ENCODE results near the gene TINCR. TPM values are rescaled to one million over a fixed set of nuclear protein-coding genes. Genes with fewer than 3 reads are reported as not detected.

Gene TINCR
- total and polyA plus RNA-seq, 2 donors (not counting 1 experiment from before 2014, with no cell fraction given) = 0.42 to 0.54 TPM

DNA sequence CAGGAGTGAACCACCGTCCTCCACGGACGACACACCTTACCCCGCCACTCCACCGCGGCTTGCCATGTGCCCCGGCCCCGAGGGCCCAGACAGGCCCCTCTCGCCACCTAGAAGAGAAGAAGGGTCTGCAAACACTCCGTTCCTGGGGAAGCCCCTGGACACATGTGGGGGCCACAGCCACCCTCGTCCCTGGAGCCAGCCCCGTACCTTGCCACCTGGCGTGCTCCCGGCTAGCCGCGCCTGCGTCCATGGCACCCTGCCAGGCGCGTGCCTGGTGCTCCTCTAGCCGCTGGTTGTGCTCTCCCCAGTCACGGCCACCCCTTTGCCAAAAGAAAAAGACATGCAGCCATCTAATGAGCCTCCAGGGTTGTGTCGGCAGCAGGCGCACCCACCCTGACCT lies 19.9 kb upstream of the TINCR start:
- Histone ChIP-seq H3K4me2 (replicated peaks; ENCODE audit: low read depth, low read length, poor library complexity, severe bottlenecking) (no peak overlapping the region), H3K36me3 (replicated peaks in 1 of 2; ENCODE audit: control extremely low read depth in 1 of 2, control insufficient read depth in 1 of 2, extremely low read depth in 1 of 2, insufficient read depth in 2 of 2, low read length in 1 of 2) (peaks cover 0 to 62% of the 10 kb centered on the region in 2 experiments), H3K4me1 (ENCODE audit: control insufficient read depth in 2 of 2, insufficient read depth in 2 of 2, low read length in 2 of 2) (peaks cover 10 to 13% of the 10 kb centered on the region in 2 donors), H3K27me3 (replicated peaks in 1 of 4; ENCODE audit: control extremely low read depth in 1 of 4, control insufficient read depth in 3 of 4, insufficient read depth in 4 of 4, low read length in 3 of 4) (no peaks in the 10 kb centered on the region), H3K79me2 (ENCODE audit: control insufficient read depth, insufficient read depth, low read length) (peaks cover 8% of the 10 kb centered on the region), H3K9me3 (ENCODE audit: control extremely low read depth in 1 of 3, control insufficient read depth in 2 of 3, insufficient read depth in 1 of 3, low read length in 2 of 3) (no peaks in the 10 kb centered on the region), H3K27ac (ENCODE audit: low read length in 2 of 2) (no peak overlapping the region), H2AFZ (ENCODE audit: insufficient read depth, low read depth, low read length, poor library complexity, severe bottlenecking) (no peak overlapping the region), H3K4me3 (ENCODE audit: control extremely low read depth in 1 of 5, extremely low read depth in 1 of 5, insufficient read depth in 1 of 5, low read depth in 2 of 5, low read length in 4 of 5) (no peak overlapping the region), H3K9ac (ENCODE audit: low read length) (no peak overlapping the region), H4K20me1 (ENCODE audit: control insufficient read depth, insufficient read depth, low read length, poor library complexity, severe bottlenecking) (peaks cover 68% of the 10 kb centered on the region)
- H3K27ac Mint-ChIP-seq = no peak overlapping the region
- intact Hi-C loops (cut with micrococcal nuclease) = no loop called here
- H3K4me3 Mint-ChIP-seq = no peak overlapping the region
- H3K27me3 Mint-ChIP-seq = no peaks in the 10 kb centered on the region
- ATAC-seq (ENCODE audit: low read depth) = no peak
- no peak for DNase-seq
- no peaks in the 10 kb centered on the region for H3K9me3 Mint-ChIP-seq (ENCODE audit: insufficient read depth)
- TF ChIP-seq CTCF (IDR thresholded peaks at IDR 0.05) = no peak
- peaks cover 10% of the 10 kb centered on the region for H3K4me1 Mint-ChIP-seq
- 96% methylated on average over 17 of the region's 23 CpGs for WGBS (ENCODE audit: insufficient coverage)
- ChIA-PET POLR2A (no interaction called here), CTCF (interaction anchor here (1.0 kb wide), 1 partner anchor 9 kb away, joined by 4 read pairs; no protein-coding TSS in a partner anchor)

DNA sequence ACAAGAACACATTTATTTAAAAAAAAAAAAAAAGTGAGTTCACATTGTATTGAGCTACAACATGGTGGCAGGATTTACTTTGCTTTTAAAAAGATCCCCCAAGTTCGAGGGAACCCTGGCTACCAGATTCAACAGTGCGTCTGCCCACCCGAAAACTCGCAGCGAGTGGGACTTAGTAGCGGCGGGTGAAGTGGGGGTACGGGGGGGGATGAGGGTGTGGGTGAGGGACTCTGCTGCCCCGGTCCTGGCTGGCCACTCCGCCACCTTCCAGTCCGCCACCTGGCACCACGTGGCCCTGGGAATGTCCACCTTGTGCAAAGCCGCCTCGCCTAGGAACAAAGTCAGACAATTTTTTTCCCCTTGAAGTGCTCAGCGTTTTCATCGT lies 19.3 kb upstream of the TINCR start:
- H3K27ac Mint-ChIP-seq = no peak overlapping the region
- ATAC-seq (ENCODE audit: low read depth) = no peak

More for the DNA sequence above, 19.3 kb upstream of the TINCR start:
- Histone ChIP-seq H3K4me1 (ENCODE audit: control insufficient read depth in 2 of 2, insufficient read depth in 2 of 2, low read length in 2 of 2) (peaks cover 10 to 13% of the 10 kb centered on the region in 2 donors), H3K27me3 (replicated peaks in 1 of 4; ENCODE audit: control extremely low read depth in 1 of 4, control insufficient read depth in 3 of 4, insufficient read depth in 4 of 4, low read length in 3 of 4) (no peaks in the 10 kb centered on the region), H3K4me3 (ENCODE audit: control extremely low read depth in 1 of 5, extremely low read depth in 1 of 5, insufficient read depth in 1 of 5, low read depth in 2 of 5, low read length in 4 of 5) (no peak overlapping the region), H4K20me1 (ENCODE audit: control insufficient read depth, insufficient read depth, low read length, poor library complexity, severe bottlenecking) (peaks cover 62% of the 10 kb centered on the region), H3K9ac (ENCODE audit: low read length) (no peak overlapping the region), H3K9me3 (ENCODE audit: control extremely low read depth in 1 of 3, control insufficient read depth in 2 of 3, insufficient read depth in 1 of 3, low read length in 2 of 3) (no peaks in the 10 kb centered on the region), H2AFZ (ENCODE audit: insufficient read depth, low read depth, low read length, poor library complexity, severe bottlenecking) (no peak overlapping the region), H3K36me3 (replicated peaks in 1 of 2; ENCODE audit: control extremely low read depth in 1 of 2, control insufficient read depth in 1 of 2, extremely low read depth in 1 of 2, insufficient read depth in 2 of 2, low read length in 1 of 2) (peaks cover 0 to 62% of the 10 kb centered on the region in 2 experiments), H3K4me2 (replicated peaks; ENCODE audit: low read depth, low read length, poor library complexity, severe bottlenecking) (no peak overlapping the region), H3K27ac (ENCODE audit: low read length in 2 of 2) (no peak overlapping the region), H3K79me2 (ENCODE audit: control insufficient read depth, insufficient read depth, low read length) (peaks cover 8% of the 10 kb centered on the region)
- 98% methylated on average over 9 of the region's 16 CpGs for WGBS (ENCODE audit: insufficient coverage)
- Mint-ChIP-seq H3K27me3 (no peaks in the 10 kb centered on the region), H3K4me3 (no peak overlapping the region), H3K9me3 (ENCODE audit: insufficient read depth) (no peaks in the 10 kb centered on the region), H3K4me1 (peaks cover 10% of the 10 kb centered on the region)
- CTCF ChIA-PET = interaction anchor here (1.0 kb wide), 1 partner anchor 8 kb away, joined by 4 read pairs; no protein-coding TSS in a partner anchor
- intact Hi-C loops (cut with micrococcal nuclease) = no loop called here
- no peak for DNase-seq
- POLR2A ChIA-PET = interaction anchor here (0.7 kb wide), 1 partner anchor 650 kb away, joined by 4 read pairs; no protein-coding TSS in a partner anchor
- TF ChIP-seq EZH2 (IDR thresholded peaks at IDR 0.05; ENCODE audit: borderline replicate concordance, insufficient read depth, low read depth, low read length, poor library complexity, severe bottlenecking) (no peak), CTCF (IDR thresholded peaks at IDR 0.05) (no peak)
